A673 (cell line): Measurements from ENCODE around the gene USP53. TPM values are rescaled to one million over a fixed set of nuclear protein-coding genes. Genes with fewer than 3 reads are reported as not detected.

Experiments
- BruUV-seq: library from RNA; stranded (reverse); fragments of 400-500 nt; replicated peaks from 2 replicates; lab custom pipeline; 2021; lab: Mats Ljungman, UMichigan
- CTCF ChIA-PET: fragments of 300-600 bp; sonication (Branson Sonifier 250); formaldehyde crosslinking; loops from one replicate; lab custom pipeline; 2022; ENCODE audit warnings: antibody characterized with exemption; lab: Charles Lee
- POLR2A ChIA-PET: fragments of 300-600 bp; sonication (Branson Sonifier 250); formaldehyde crosslinking; loops from one replicate; lab custom pipeline; 2022; ENCODE audit warnings: antibody characterized with exemption; ENCODE audit not compliant: low non-redundant PET; lab: Charles Lee
- DNase-seq: peaks from one replicate; pipeline ENCODE4 v3.0.0-alpha.2; 2015; ENCODE audit warnings: low spot score
- H3K27ac ChIP-seq: fragments of 200-600 bp; sonication (generic); 2 replicates; pipeline ENCODE4 v1.5.1; 2016; ENCODE audit warnings: mixed run types, low read depth, mild to moderate bottlenecking, mixed read lengths, antibody characterized with exemption, low read length; ENCODE audit not compliant: poor library complexity, severe bottlenecking
- H3K27me3 ChIP-seq: fragments of 200-600 bp; sonication (generic); replicated peaks from 2 replicates; pipeline ENCODE4 v1.6.1; 2017; ENCODE audit warnings: mixed run types, low read depth, mild to moderate bottlenecking, mixed read lengths, antibody characterized with exemption, low read length; ENCODE audit not compliant: insufficient read depth, poor library complexity
- H3K36me3 ChIP-seq: fragments of 200-600 bp; sonication (generic); 2 replicates; pipeline ENCODE4 v1.6.1; 2016; ENCODE audit warnings: mixed run types, mild to moderate bottlenecking, mixed read lengths, antibody characterized with exemption, low read length; ENCODE audit not compliant: insufficient read depth, poor library complexity, severe bottlenecking
- H3K4me1 ChIP-seq: fragments of 200-600 bp; sonication (generic); 2 replicates; pipeline ENCODE4 v1.6.1; 2017; ENCODE audit warnings: mixed run types, mild to moderate bottlenecking, mixed read lengths, antibody characterized with exemption, low read length; ENCODE audit not compliant: insufficient read depth, poor library complexity, severe bottlenecking
- H3K4me3 ChIP-seq: fragments of 200-600 bp; sonication (generic); 2 replicates; pipeline ENCODE4 v1.5.1; 2016; ENCODE audit warnings: low read depth, mixed run types, mild to moderate bottlenecking, mixed read lengths, low read length; ENCODE audit not compliant: poor library complexity, severe bottlenecking
- H3K9me3 ChIP-seq: fragments of 200-600 bp; sonication (generic); 2 replicates; pipeline ENCODE4 v1.6.1; 2016; ENCODE audit warnings: mixed run types, low read depth, mild to moderate bottlenecking, mixed read lengths, antibody characterized with exemption, low read length; ENCODE audit not compliant: poor library complexity, severe bottlenecking
- CTCF ChIP-seq: fragments of 300-800, 200-600 bp; sonication (generic); conservative IDR thresholded peaks from 2 replicates; pipeline ENCODE4 v1.5.1; 2017; ENCODE audit warnings: low read depth, mild to moderate bottlenecking, antibody characterized with exemption, low read length, moderate library complexity, mixed read lengths
- EZH2 ChIP-seq: fragments of 200-600 bp; sonication (generic); IDR thresholded peaks from 2 replicates; pipeline ENCODE4 v1.6.1; 2017; ENCODE audit warnings: borderline replicate concordance, low read depth, mild to moderate bottlenecking, mixed read lengths, antibody characterized with exemption, low read length; ENCODE audit not compliant: poor library complexity, severe bottlenecking
- intact Hi-C: fragments of 100-400 bp; cut with micrococcal nuclease; formaldehyde crosslinking; loops from one replicate; pipeline ENCODE4 v1.10.0; 2022; ENCODE audit not compliant: unreplicated experiment
- total RNA-seq: library from RNA; stranded (reverse); gene quantifications from 2 replicates; pipeline ENCODE4 v1.2.3, GENCODE V29; 2021

The USP53 gene
- total RNA-seq, 1 experiment from 2014 or later: 12.2 TPM

- DNase-seq: no peak
- Histone ChIP-seq H3K27me3 (no peaks in the 10 kb centered on the region), H3K9me3 (no peaks in the 10 kb centered on the region), H3K4me3 (no peak overlapping the region), H3K27ac (no peak overlapping the region), H3K4me1 (no peaks in the 10 kb centered on the region), H3K36me3 (no peaks in the 10 kb centered on the region)
- ChIA-PET CTCF (no interaction called here), POLR2A (interaction anchor here (0.6 kb wide), 1 partner anchor 37 kb away, joined by 6 read pairs; no protein-coding TSS in a partner anchor)
- intact Hi-C loops: no loop called here
- TF ChIP-seq EZH2: no peak
- no peak for TF ChIP-seq CTCF
- no TSS peak for BruUV-seq
Measured at GRCh38 chr4:119313237-119313636, 100.7 kb downstream of the USP53 start.

GRCh38 chr4:119314356-119314755 is 101.8 kb downstream of the USP53 start:
- TF ChIP-seq CTCF (peak; percentile 54), EZH2 (no peak)
- no peaks in the 10 kb centered on the region for H3K9me3 ChIP-seq
- BruUV-seq: no TSS peak
- no peaks in the 10 kb centered on the region for H3K4me1 ChIP-seq
- intact Hi-C loops: loop anchor here (1.0 kb wide), 1 partner anchor 313 kb away; no protein-coding TSS in a partner anchor
- no peak overlapping the region for H3K4me3 ChIP-seq
- H3K27me3 ChIP-seq: no peaks in the 10 kb centered on the region
- CTCF ChIA-PET: no interaction called here
- H3K27ac ChIP-seq: no peak overlapping the region
- DNase-seq: peak; percentile 53
- no peaks in the 10 kb centered on the region for H3K36me3 ChIP-seq
- POLR2A ChIA-PET: no interaction called here

GRCh38 chr4:119315036-119315435 is 102.5 kb downstream of the USP53 start:
- no TSS peak for BruUV-seq
- Histone ChIP-seq H3K4me1 (no peaks in the 10 kb centered on the region), H3K27me3 (no peaks in the 10 kb centered on the region), H3K36me3 (no peaks in the 10 kb centered on the region), H3K9me3 (no peaks in the 10 kb centered on the region), H3K27ac (no peak overlapping the region), H3K4me3 (no peak overlapping the region)
- TF ChIP-seq EZH2: no peak
- TF ChIP-seq CTCF: no peak
- CTCF ChIA-PET: no interaction called here
- no peak for DNase-seq
- intact Hi-C loops: no loop called here
- POLR2A ChIA-PET: no interaction called here
